ENCODE data around the gene MEAK7. TPM values are rescaled to one million over a fixed set of nuclear protein-coding genes. Genes with fewer than 3 reads are reported as not detected.
A peak's percentile ranks its signal among the peaks of the same experiment; 100 is the strongest.

The MEAK7 gene
- total and polyA plus RNA-seq, 2 of the 4 experiments (the other 2 are of a cell fraction): 27.4 to 39.0 TPM

- H2BK20ac ChIP-seq (ENCODE audit: low read depth, low read length): peak overlapping the region; percentile 90
- no peak overlapping the region for H3K56ac ChIP-seq (ENCODE audit: extremely low read depth, insufficient read depth, low read length)
- no peak overlapping the region for H4K5ac ChIP-seq (ENCODE audit: low read depth, low read length)
- no peak overlapping the region for H3K27ac ChIP-seq (ENCODE audit: insufficient read depth, low read length)
- BruUV-seq (replicated peaks): no TSS peak
- no peaks in the 10 kb centered on the region for H3K36me3 ChIP-seq (ENCODE audit: control insufficient read depth, insufficient read depth, low read length)
- H3K27me3 ChIP-seq (ENCODE audit: control insufficient read depth, insufficient read depth, low read length): no peaks in the 10 kb centered on the region
- H3K9me3 ChIP-seq (ENCODE audit: control insufficient read depth, insufficient read depth, low read length): no peaks in the 10 kb centered on the region
- intact Hi-C loops (cut with micrococcal nuclease): loop anchor here (1.0 to 10.0 kb wide), 5 partner anchors 70 to 453 kb away; partner anchors contain the start of gene COTL1
- dilution Hi-C loops (cut with HindIII; ENCODE audit: low sequenced_read_pairs, unreplicated experiment): no loop called here
- H4K91ac ChIP-seq (ENCODE audit: insufficient read depth, low read depth, low read length): peak overlapping the region; percentile 59
- CTCF ChIA-PET: interaction anchor here (1.1 to 2.0 kb wide), 2 partner anchors 111 to 117 kb away, joined by 3 to 7 read pairs; no protein-coding TSS in a partner anchor
- no peak overlapping the region for H3K4me2 ChIP-seq (ENCODE audit: low read depth, low read length)
- peak overlapping the region; percentile 78; the same call in 1 of the 2 replicates for H3K14ac ChIP-seq (replicated peaks; ENCODE audit: low read depth, low read length)
- no peak overlapping the region for H2BK5ac ChIP-seq (ENCODE audit: low read depth, low read length, poor library complexity, severe bottlenecking)
- H2AK9ac ChIP-seq (replicated peaks; ENCODE audit: low read depth, low read length, poor library complexity): peak overlapping the region; percentile 88
- no peak overlapping the region; the same call in 1 of the 2 replicates for H3K9ac ChIP-seq (ENCODE audit: low read depth, low read length)
- no peaks in the 10 kb centered on the region for H4K20me1 ChIP-seq (ENCODE audit: insufficient read depth, low read length)
- H2AFZ ChIP-seq (replicated peaks; ENCODE audit: low read length, poor library complexity): no peak overlapping the region
- TF ChIP-seq BHLHE40 (IDR thresholded peaks at IDR 0.05; ENCODE audit: low read depth, low read length): no peak
- TF ChIP-seq USF2 (IDR thresholded peaks at IDR 0.05; ENCODE audit: low read depth, low read length): no peak
- no CpG with 5 or more reads among the region's 13 CpGs for WGBS, 2 experiments (ENCODE audit: extremely low coverage in 2 of 2, insufficient read length in 1 of 2)
- H2BK15ac ChIP-seq (ENCODE audit: low read depth, low read length): peak overlapping the region; percentile 91; the same call in 2 of the 3 replicates
- ATAC-seq (ENCODE audit: low read depth) (no peak), DNase-seq (no peak)
- H3K9me1 ChIP-seq (ENCODE audit: insufficient read depth, low read length): 0 out of 2 replicates have a peak, but pooled peaks cover 3% of the 10 kb centered on the region
- POLR2A ChIA-PET (ENCODE audit: unreplicated experiment): no interaction called here
- H3K79me1 ChIP-seq (ENCODE audit: low read depth in 1 of 2, low read length in 2 of 2): peaks cover 0 to 11% of the 10 kb centered on the region in 2 experiments; a peak in 2 of 4 replicates
- peak overlapping the region; percentile 63; the same call in 1 of the 2 replicates for H3K23ac ChIP-seq (ENCODE audit: low read depth, low read length)
- H3K4ac ChIP-seq (ENCODE audit: low read depth, low read length): peak overlapping the region; percentile 86
- peak overlapping the region in 1 of 2 experiments; percentile 47; a peak in 2 of 4 replicates for H4K8ac ChIP-seq (ENCODE audit: low read depth in 2 of 2, low read length in 2 of 2)
- H3K18ac ChIP-seq (ENCODE audit: low read depth, low read length): no peak overlapping the region; the same call in 1 of the 2 replicates
- in situ Hi-C loops (cut with MboI; ENCODE audit: low sequenced_read_pairs): loop anchor here (5.0 kb wide), 3 partner anchors 110 to 460 kb away; no protein-coding TSS in a partner anchor
- peak overlapping the region; percentile 98 for H2AK5ac ChIP-seq (ENCODE audit: low read depth, low read length)
- no peak overlapping the region for H3K4me3 ChIP-seq (ENCODE audit: insufficient read depth, low read depth, low read length)
- peak overlapping the region; percentile 92 for H2BK120ac ChIP-seq (ENCODE audit: low read depth, low read length)
- peaks cover 8% of the 10 kb centered on the region for H3K4me1 ChIP-seq (ENCODE audit: control insufficient read depth, insufficient read depth, low read length)
Measured at GRCh38 chr16:84511831-84512230, 7.4 kb upstream of the MEAK7 start.
